HCT116 (cell line): Measurements from ENCODE around the gene CNOT2. TPM values are rescaled to one million over a fixed set of nuclear protein-coding genes. Genes with fewer than 3 reads are reported as not detected.

Experiments
- ATAC-seq: fragments of 200-7000 bp; cut with Tn5 transposase; 2 replicates; pipeline ENCODE4 v1.9.1; 2020; ENCODE audit warnings: mild to moderate bottlenecking, moderate library complexity
- BruUV-seq: library from RNA; stranded (reverse); fragments of 400-500 nt; replicated peaks from 2 replicates; lab custom pipeline; 2021; lab: Mats Ljungman, UMichigan
- CTCF ChIA-PET: fragments of 300-600 bp; sonication (Branson Sonifier 250); formaldehyde crosslinking; loops from one replicate; lab custom pipeline; 2021; ENCODE audit warnings: antibody characterized with exemption; lab: Charles Lee
- POLR2A ChIA-PET: fragments of 300-600, 350-600 bp; sonication (Branson Sonifier 250); formaldehyde crosslinking; loops from one replicate; lab custom pipeline; 2021; ENCODE audit warnings: antibody characterized with exemption; lab: Charles Lee
- RAD21 ChIA-PET, 2 experiments: fragments of 300-600 bp; sonication (Branson Sonifier 250); formaldehyde crosslinking; loops; one replicate each; lab custom pipeline; 2023; ENCODE audit warnings: low total read pairs in 2 of 2; ENCODE audit not compliant: uncharacterized antibody in 2 of 2, unreplicated experiment in 2 of 2, low non-redundant PET in 1 of 2; lab: Charles Lee
- DNase-seq: peaks from one replicate; pipeline ENCODE4 v3.0.0-alpha.2; 2010; ENCODE audit warnings: low read depth, low spot score
- H2AFZ ChIP-seq: fragments of 200-600 bp; shearing (Covaris generic), sonication (generic); 2 replicates; pipeline ENCODE4 v1.6.1; 2017; ENCODE audit warnings: low read depth, mixed run types, mixed read lengths, antibody characterized with exemption, low read length; ENCODE audit not compliant: poor library complexity, severe bottlenecking
- H3K27ac ChIP-seq: 2 replicates; pipeline ENCODE4 v1.5.1; 2012; ENCODE audit warnings: low read depth, low read length
- H3K27me3 ChIP-seq: fragments of 200-600 bp; sonication (generic); 2 replicates; pipeline ENCODE4 v1.6.1; 2016; ENCODE audit warnings: mixed run types, low read length, mixed read lengths; ENCODE audit not compliant: insufficient read depth
- H3K36me3 ChIP-seq, 2 experiments: fragments of 200-500 bp in 1 of 2; fragments of 200-600 bp in 1 of 2; sonication (Bioruptor generic) in 1 of 2; sonication (generic) in 1 of 2; 2 replicates each; pipeline versions ENCODE4 v1.5.1 to v1.6.1; 2014 to 2016; ENCODE audit warnings: low read length in 2 of 2, inconsistent platforms in 1 of 2, mixed read lengths in 1 of 2, mixed run types in 1 of 2; ENCODE audit not compliant: insufficient read depth in 2 of 2, control insufficient read depth in 1 of 2
- H3K4me1 ChIP-seq, 2 experiments: fragments of 200-600 bp in 1 of 2; sonication (generic) in 1 of 2; 2 replicates each; pipeline versions ENCODE4 v1.5.1 to v1.6.1; 2012 to 2017; ENCODE audit warnings: low read length in 2 of 2, inconsistent platforms in 1 of 2, mild to moderate bottlenecking in 1 of 2, mixed read lengths in 1 of 2, mixed run types in 1 of 2, moderate library complexity in 1 of 2; ENCODE audit not compliant: insufficient read depth in 2 of 2, control insufficient read depth in 1 of 2
- H3K4me2 ChIP-seq: fragments of 200-600 bp; sonication (generic); 2 replicates; pipeline ENCODE4 v1.6.1; 2017; ENCODE audit warnings: mixed run types, low read length, mixed read lengths
- H3K4me3 ChIP-seq, 2 experiments: fragments of 200-600 bp in 1 of 2; sonication (generic) in 1 of 2; replicated peaks in 1 of 2; 2 replicates each; pipeline ENCODE4 v1.5.1; 2011 to 2016; ENCODE audit warnings: low read length in 2 of 2, control low read depth in 1 of 2, low read depth in 1 of 2, mild to moderate bottlenecking in 1 of 2, mixed read lengths in 1 of 2, mixed run types in 1 of 2
- H3K79me2 ChIP-seq: fragments of 200-600 bp; sonication (generic); 2 replicates; pipeline ENCODE4 v1.6.1; 2017; ENCODE audit warnings: mild to moderate bottlenecking, mixed run types, low read length, moderate library complexity, mixed read lengths; ENCODE audit not compliant: insufficient read depth
- H3K9ac ChIP-seq: fragments of 200-600 bp; sonication (generic); 2 replicates; pipeline ENCODE4 v1.6.1; 2016; ENCODE audit warnings: low read length, mixed read lengths
- H3K9me2 ChIP-seq: fragments of 200-600 bp; sonication (generic), shearing (Covaris generic); 2 replicates; pipeline ENCODE4 v1.6.1; 2017; ENCODE audit warnings: mixed run types, mild to moderate bottlenecking, moderate library complexity; ENCODE audit not compliant: insufficient read depth
- H3K9me3 ChIP-seq, 2 experiments: fragments of 200-500 bp in 1 of 2; fragments of 200-600 bp in 1 of 2; sonication (Bioruptor generic) in 1 of 2; sonication (generic) in 1 of 2; 2 replicates each; pipeline ENCODE4 v1.6.1; 2014 to 2017; ENCODE audit warnings: low read length in 2 of 2, mixed read lengths in 2 of 2, inconsistent platforms in 1 of 2, low read depth in 1 of 2, mild to moderate bottlenecking in 1 of 2, mixed run types in 1 of 2, moderate library complexity in 1 of 2; ENCODE audit not compliant: control insufficient read depth in 1 of 2, insufficient read depth in 1 of 2
- H4K20me1 ChIP-seq: fragments of 200-600 bp; sonication (generic), shearing (Covaris generic); 2 replicates; pipeline ENCODE4 v1.6.1; 2017; ENCODE audit warnings: mixed run types, mild to moderate bottlenecking, moderate library complexity; ENCODE audit not compliant: insufficient read depth
- CBX3 ChIP-seq: IDR thresholded peaks from 2 replicates; pipeline ENCODE4 v1.6.1; 2012; ENCODE audit warnings: low read depth
- ELF1 ChIP-seq: IDR thresholded peaks from 2 replicates; pipeline ENCODE4 v1.6.1; 2012; ENCODE audit warnings: low read depth, borderline replicate concordance
- EZH2phosphoT487 ChIP-seq: fragments of 200-600 bp; IDR thresholded peaks from 2 replicates; pipeline ENCODE4 v1.6.1; 2018; ENCODE audit warnings: antibody characterized with exemption, borderline replicate concordance
- FOSL1 ChIP-seq: IDR thresholded peaks from 2 replicates; pipeline ENCODE4 v1.6.1; 2012; ENCODE audit warnings: low read depth
- MAX ChIP-seq: IDR thresholded peaks from 2 replicates; pipeline ENCODE4 v1.6.1; 2012
- SIN3A ChIP-seq: IDR thresholded peaks from 2 replicates; pipeline ENCODE4 v1.6.1; 2012; ENCODE audit warnings: low read depth
- TCF7L2 ChIP-seq: IDR thresholded peaks from 2 replicates; pipeline ENCODE4 v1.7.0; 2011; ENCODE audit warnings: borderline replicate concordance, inconsistent platforms; ENCODE audit not compliant: insufficient read depth, insufficient read length; ENCODE audit errors: extremely low read depth
- ZBTB33 ChIP-seq: IDR thresholded peaks from 2 replicates; pipeline ENCODE4 v1.6.1; 2011; ENCODE audit warnings: mild to moderate bottlenecking, low read length, moderate library complexity; ENCODE audit not compliant: insufficient replicate concordance; ENCODE audit errors: extremely low read depth
- ZFX ChIP-seq: fragments of 450-650 bp; IDR thresholded peaks from 2 replicates; pipeline ENCODE4 v1.6.1; 2017
- ZNF274 ChIP-seq: fragments of 200-500 bp; sonication (Bioruptor generic); IDR thresholded peaks from 2 replicates; pipeline ENCODE4 v1.6.1; 2014; ENCODE audit warnings: mild to moderate bottlenecking, low read depth, low read length, inconsistent platforms
- intact Hi-C: fragments of 100-400 bp; cut with micrococcal nuclease; formaldehyde crosslinking; loops from 2 replicates; pipeline ENCODE4 v1.10.0; 2022
- total RNA-seq: library from RNA; stranded (reverse); gene quantifications from one replicate; pipeline ENCODE4 v1.2.1, GENCODE V29; 2021; ENCODE audit not compliant: unreplicated experiment

Gene CNOT2
- total RNA-seq, 1 experiment from 2014 or later: 58.7 TPM

GRCh38 chr12:70267550-70267949 is 24.3 kb downstream of the CNOT2 start:
- no peak overlapping the region for H3K27ac ChIP-seq
- ChIA-PET POLR2A (no interaction called here), CTCF (no interaction called here), RAD21 (no interaction called here)
- no peak overlapping the region for H3K4me3 ChIP-seq
- no peaks in the 10 kb centered on the region for H3K9me2 ChIP-seq
- no peaks in the 10 kb centered on the region for H3K36me3 ChIP-seq
- ATAC-seq (no peak), DNase-seq (no peak)
- H3K79me2 ChIP-seq: peaks cover 100% of the 10 kb centered on the region
- no peaks in the 10 kb centered on the region for H3K9me3 ChIP-seq
- no peaks in the 10 kb centered on the region; the same call in 1 of the 2 replicates for H4K20me1 ChIP-seq
- no peaks in the 10 kb centered on the region for H3K4me1 ChIP-seq
- intact Hi-C loops: no loop called here
- H3K9ac ChIP-seq: no peak overlapping the region
- TF ChIP-seq SIN3A (no peak), EZH2phosphoT487 (no peak), ELF1 (no peak), FOSL1 (no peak), ZBTB33 (no peak), CBX3 (no peak), MAX (no peak), TCF7L2 (no peak), ZFX (no peak), ZNF274 (no peak)
- TF ChIP-seq, all 23 proteins: peak for 0
- no TSS peak for BruUV-seq
- H3K27me3 ChIP-seq: no peaks in the 10 kb centered on the region
- no peak overlapping the region for H2AFZ ChIP-seq
- H3K4me2 ChIP-seq: no peak overlapping the region
